GM20431 (cell line): ENCODE results near the gene RIMKLA.

Experiments
- in situ Hi-C: fragments of 300-500 bp; cut with MseI, MboI; formaldehyde crosslinking; loops from one replicate; pipeline ENCODE4 v1.15.0; 2020; ENCODE audit warnings: low sequenced_read_pairs; ENCODE audit not compliant: unreplicated experiment

Gene RIMKLA

GRCh38 chr1:42422737-42423136 lies 42.1 kb downstream of the RIMKLA start:
- in situ Hi-C loops: no loop called here

DNA sequence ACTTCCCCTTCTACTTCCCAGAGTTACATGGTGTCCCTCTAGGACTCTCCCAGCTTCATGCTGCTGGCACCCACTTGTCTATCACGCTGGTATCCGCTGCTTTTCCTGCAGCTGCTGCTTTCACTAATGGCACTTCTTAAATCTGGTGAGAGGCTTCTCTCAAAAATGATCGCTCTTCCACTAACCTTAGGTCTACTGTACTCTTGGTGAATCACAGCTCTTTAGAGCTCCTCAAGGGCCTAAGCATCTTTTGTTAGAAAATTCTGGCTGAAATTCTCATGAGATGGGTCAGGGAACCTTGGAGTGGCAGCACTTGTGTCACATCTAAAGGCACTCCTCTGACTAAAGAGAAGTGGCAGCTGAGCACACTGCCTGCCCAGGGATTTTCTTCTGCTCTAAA lies 43.1 kb downstream of the RIMKLA start:
- in situ Hi-C loops: no loop called here

- in situ Hi-C loops: no loop called here
These were observed 43.6 kb downstream of the RIMKLA start for GRCh38 chr1:42424201-42424600.

- in situ Hi-C loops: no loop called here
These were observed 46.6 kb downstream of the RIMKLA start for GRCh38 chr1:42427240-42427639.

DNA sequence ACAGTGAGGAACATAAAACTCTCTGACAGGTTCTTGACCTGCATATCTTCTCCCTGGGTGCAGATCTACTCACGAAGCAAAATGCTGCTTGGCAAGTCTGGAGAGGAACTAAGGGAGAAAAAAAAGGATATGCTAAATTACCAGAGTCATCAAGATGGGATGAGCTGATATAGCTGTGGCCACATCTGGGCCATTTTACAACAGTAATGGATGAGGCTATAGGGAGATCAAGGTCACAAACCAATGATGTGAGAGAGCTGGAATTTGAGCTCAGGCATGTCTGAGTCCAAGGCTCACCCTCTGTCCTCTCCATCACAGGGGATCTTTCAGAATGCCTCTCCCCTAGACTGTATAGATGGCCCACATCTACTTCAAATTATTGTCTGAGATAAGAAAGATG lies 49.0 kb downstream of the RIMKLA start:
- in situ Hi-C loops: no loop called here

DNA sequence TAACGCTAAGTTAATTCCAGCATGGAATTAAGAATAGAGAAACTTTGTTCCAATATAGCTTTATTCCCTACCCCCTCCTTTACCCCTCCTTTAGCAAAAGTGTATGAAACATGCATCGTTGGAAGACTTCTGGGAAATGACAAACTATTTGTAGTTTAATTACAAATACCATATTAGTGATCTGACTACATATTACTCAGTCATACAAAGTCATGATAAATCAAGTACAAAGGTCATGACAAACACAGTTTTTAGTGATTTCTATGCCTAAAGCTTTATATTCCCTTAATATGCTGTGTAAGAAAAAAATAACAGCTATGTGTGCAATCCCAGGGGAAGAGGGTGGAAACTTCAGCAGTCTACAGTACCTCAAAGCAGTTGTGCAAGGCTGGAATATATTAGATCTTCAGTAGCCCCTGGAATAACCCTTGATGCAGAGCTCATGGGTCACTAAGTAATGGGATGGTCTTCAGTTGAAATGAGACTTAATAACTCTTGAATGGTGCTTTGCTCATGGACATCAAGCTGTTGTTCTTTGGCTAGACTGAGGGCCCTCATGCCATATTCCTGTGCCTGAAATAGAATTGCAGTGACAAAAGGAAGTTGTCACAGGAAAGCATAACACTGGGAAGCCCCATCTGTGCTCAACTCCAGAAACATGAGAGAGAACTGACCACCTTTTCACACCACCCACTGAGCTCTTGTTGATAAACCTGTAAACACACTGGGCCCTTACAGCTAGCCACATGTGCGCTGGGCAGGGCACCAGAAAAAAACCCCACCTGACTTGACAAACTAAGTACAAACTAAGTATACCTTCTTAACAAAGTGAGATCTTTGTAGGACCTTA lies 49.9 kb downstream of the RIMKLA start:
- in situ Hi-C loops: no loop called here

DNA sequence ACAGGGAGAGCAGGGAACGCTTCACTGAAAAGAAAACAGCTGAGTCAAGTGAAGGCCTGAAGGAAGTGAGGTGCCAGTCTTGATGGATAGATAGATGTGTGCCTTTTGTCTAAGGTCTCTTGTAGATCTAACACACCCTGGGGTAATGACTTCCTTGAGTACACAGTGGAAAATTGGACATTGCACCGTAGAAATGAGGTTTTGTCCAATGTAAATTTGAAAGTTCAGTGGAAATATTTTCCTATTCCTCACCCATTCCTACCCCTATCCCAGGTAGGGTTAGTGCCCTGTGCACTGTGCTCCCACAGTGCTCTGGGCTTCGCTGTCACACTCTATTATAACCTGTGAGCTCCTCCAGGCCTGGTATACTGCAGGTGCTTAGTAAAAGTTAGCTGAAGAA lies 50.9 kb downstream of the RIMKLA start:
- in situ Hi-C loops: no loop called here

DNA sequence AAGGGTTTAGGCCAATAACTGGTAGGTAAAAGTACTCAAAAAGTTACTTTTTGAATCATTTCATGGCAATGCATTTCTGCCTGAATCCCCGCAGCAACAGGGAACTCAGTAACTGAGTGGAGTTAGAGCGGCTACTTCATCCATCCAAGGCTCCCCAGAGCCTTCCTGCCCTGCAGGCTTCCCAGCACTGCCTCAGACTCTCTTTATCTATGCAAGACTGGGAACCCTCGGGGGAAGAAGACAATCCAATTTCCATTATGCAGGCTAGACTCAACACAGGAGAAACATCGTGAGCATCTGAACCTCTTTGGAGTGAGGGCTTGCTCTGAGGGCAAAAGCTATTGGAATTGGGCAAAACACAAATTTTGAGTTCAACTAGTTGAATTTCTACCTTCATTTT lies 52.1 kb downstream of the RIMKLA start:
- in situ Hi-C loops: no loop called here

DNA sequence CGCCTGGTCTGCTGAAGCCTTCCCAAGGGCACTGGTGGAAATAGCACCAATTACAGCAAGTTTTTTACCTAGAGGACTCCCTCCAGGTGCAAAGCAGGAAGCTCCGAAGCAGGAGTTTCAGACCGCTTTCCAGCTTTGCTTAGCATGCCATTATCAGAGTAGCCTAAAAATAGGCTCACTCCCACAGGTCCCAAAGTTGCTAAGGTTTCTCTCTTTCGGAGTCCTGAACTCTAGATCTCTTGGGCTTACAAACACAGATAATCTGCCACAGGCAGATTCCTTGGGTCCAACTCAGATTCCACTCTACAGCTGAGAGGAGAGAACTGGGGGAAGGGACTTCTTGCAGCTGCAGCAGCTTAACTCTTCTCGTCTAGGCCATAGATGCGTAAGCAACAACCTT lies 52.8 kb downstream of the RIMKLA start:
- in situ Hi-C loops: no loop called here

GRCh38 chr1:42434340-42434739 lies 53.7 kb downstream of the RIMKLA start:
- in situ Hi-C loops: no loop called here

- in situ Hi-C loops: no loop called here
These were observed 59.3 kb downstream of the RIMKLA start for GRCh38 chr1:42439940-42440339.

DNA sequence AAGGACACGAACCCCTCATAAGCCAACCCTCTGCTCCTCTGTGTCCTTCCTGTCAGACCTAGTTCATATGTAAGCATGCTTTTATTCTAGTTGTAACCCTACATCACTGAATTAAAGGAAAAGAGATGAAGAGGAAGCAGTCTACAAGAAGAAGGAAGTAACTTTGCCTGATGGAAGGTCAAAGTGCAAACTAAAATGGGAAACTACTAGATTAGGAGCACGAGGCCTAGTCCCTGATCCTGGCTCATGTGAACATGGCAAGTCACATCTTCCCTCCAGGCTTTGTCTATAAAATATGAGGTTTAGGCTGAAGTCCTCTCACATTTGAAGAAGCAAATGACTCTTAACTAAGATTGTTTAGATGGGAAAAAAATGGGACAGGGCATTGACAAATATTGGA lies 62.1 kb downstream of the RIMKLA start:
- in situ Hi-C loops: no loop called here

DNA sequence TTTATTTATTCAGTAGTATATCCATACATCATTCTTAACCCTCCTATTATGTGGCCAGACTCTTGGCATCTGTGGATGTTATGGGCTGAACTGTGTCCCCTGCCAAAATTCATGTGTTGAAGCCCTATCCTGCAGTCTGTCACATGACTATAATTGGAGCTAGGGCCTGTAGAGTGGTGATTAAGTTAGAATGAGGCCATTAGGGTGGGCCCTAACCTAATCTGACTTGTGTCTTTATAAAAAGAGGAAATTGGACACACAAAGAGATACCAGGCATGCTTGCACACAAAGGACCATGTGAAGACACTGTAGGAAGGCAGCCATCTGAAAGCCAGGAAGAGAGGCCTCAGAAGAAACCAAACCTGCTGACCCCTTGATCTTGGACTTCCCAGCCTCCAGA lies 68.7 kb downstream of the RIMKLA start:
- in situ Hi-C loops: no loop called here

DNA sequence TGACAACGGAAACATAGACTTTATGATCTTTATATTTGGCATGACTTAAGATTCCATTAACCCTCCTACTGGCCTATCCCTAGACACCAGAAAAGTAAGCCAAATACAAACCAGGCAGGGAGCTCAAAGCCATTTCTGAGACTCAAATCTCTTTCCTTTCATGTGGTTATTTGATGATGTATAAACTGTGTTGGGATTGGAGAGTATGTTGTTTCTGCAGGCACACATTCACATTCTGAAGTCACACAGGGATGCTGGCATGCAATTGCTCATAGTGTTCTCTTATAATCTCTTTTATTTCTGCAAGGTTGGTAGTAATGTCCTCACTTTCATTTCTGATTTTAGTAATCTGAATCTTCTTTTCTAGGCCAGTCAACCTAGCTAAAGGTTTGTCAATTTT lies 69.5 kb downstream of the RIMKLA start:
- in situ Hi-C loops: no loop called here

DNA sequence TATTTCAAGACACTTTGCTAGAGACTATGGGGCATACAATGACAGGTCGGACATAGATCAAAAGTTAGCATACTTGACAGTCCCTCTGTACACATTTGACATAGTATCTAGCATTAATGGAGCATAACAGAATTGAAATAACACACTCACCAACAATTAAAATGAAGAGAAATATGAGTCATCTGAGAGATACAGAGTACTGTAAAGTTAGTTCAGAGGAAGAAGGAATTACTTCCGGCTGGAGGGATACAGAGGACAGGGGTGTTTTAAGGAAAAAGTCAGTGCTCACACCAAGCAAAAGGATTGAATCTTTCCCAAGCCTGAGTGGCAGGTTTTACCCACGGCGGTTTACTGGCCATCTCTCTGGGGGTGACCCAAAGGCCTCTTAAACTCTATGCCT lies 72.8 kb downstream of the RIMKLA start:
- in situ Hi-C loops: no loop called here

DNA sequence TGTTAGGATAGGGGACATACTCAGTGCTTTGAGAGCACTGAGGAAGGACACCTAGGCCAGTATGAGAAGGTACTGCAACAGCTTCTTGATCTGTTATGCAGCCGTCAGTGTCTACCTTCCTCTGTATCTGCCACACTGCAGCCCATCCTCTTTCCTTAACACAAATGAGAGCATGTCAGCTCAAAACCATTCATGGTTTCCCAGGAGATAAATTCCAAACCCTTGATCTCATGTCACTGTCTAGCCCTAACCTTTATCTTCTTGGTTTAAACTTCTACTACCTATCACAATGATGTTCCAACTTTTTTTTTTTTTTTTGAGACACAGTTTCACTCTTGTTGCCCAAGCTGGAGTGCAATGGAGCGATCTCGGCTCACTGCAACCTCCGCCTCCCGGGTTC lies 73.8 kb downstream of the RIMKLA start:
- in situ Hi-C loops: no loop called here

DNA sequence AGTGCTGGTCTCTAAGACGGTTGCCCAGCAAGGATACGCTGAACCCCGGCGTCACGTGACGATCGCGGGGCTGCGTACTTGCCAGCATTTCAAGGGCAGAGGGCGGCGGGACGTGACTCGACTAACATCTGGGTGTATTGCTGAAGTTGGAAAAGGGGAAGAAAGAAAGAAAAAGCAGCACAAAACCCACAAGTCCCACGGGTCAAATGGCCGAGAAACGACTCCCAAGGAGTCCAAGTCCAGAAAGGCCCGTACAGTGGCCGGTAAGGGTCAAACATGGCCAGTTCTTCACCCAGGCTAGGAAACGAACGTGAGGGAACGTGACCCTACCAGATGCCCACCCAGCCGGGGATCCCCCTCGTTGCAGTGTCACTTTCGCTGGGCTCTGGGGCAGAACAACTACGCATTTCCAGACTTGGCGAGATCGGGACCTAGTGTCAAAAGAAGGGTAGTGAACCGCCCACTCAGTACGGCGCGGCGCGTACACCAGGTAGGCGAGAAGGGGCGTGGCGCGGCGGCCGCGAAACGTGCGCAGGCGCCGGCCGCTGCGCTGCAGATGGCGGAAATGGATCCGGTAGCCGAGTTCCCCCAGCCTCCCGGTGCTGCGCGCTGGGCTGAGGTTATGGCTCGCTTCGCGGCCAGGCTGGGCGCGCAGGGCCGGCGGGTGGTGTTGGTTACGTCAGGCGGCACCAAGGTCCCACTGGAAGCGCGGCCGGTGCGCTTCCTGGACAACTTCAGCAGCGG lies 75.6 kb downstream of the RIMKLA start, which contains the start of the genes PPCS and ZMYND12:
Gene PPCS, plus strand, starts transcription at position 534 of the 744 bp plus-strand sequence. Its CDS starts 23 bp downstream, at position 557.
Gene ZMYND12, minus strand, starts transcription at position 13 of the 744 bp plus-strand sequence. CDS start 25 bp downstream, outside the sequence.
- in situ Hi-C loops: no loop called here

GRCh38 chr1:42456754-42457089 lies 76.1 kb downstream of the RIMKLA start:
- in situ Hi-C loops: no loop called here

- in situ Hi-C loops: no loop called here
These were observed 80.6 kb downstream of the RIMKLA start for GRCh38 chr1:42461196-42461595.

DNA sequence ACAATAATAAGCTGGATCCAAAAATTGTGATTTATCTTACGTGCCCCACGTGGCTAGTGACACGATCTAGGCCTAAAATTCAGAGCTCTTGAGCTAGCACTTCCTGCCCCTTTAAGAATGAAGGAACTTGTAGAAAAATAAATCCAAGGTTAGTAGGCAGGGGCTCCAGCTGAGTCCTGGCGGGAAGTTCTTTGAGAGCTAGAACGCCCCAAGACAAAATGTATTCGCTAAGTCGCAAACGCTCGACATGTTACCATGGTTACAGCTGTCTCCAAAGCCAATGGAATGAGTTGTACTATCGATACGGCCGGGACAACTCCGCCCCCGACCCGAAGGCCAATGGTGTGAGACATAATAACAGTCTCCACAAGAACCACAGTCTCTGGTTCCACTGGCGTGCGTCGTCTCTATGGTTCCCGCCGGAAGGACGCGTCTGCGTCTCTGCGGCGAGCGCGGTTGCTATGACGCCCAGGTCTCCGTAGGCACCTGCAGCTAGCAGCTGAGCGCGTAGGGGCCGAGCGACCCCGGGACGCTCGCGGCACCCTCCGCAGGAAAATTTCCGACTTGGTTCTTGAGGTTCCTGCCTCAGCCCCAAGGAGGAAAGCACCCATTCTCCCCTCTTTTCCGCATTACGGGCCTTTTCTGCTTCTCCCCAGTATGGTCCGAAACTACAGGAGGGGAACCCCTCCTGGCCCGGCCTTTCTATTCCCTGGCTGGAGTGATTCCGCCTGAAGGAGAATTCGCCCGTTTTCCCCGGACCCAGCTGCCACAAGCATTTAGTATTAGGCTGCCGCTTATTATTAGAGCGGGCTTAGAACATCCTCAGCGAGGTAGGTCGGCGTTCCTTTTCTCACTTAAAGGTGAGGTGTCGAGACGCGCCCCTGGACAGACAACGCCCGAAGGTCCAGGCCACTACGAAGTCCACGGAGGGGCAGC lies 82.5 kb downstream of the RIMKLA start, which contains the start of gene CCDC30:
Gene CCDC30, plus strand, starts transcription at position 459 of the 936 bp plus-strand sequence. CDS start 17,266 bp downstream, outside the sequence.
- in situ Hi-C loops: no loop called here
